Activated naive CD4-positive, alpha-beta T cell treated with anti-CD3 and anti-CD28 coated beads, Interleukin-2, amount 50 U/mL, for 16 hours (primary cell): ENCODE measurements around the gene EFNA5.

ENCODE experiments used
- DNase-seq: peaks from one replicate; pipeline ENCODE4 v3.0.0-alpha.2; 2020

Gene EFNA5

DNA sequence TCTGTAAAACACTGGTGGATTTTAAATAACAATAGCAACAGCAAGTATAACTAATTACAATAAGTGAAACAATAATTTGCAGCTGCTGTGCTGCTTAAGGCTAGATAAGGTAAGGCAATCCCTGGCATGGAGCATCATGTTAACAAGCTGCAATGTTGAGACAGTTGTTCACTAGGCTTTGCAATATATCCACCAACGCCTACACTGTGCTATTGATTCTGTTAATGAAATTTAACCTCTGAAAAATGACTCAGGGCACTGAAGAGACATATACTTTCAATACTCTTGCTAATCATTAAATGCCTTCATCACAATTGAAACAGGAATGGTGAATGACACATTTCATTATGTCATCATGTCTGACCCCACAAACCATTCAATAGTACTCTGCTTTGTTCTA is 255.0 kb downstream of the EFNA5 start:
- DNase-seq = no peak

GRCh38 chr5:107414802-107415201 is 255.9 kb downstream of the EFNA5 start:
- no peak for DNase-seq

DNA sequence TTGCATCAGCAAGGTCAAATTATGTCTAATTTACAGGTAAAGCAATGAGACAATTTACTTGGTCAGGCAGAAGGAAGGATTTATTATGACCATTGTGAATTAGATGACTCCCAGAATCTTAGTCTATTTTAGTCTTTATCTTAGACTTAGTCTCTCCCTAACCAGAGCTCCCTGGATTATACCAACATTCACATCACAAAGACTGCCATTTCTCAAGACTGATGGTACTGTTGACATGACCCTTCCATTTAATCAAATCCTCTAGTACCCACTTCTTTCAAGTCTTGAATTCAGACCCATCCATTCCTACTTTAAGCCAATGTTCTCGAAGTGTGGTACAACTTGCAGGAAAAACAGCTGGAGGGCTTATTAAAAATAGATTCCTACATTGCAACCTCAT is 257.0 kb downstream of the EFNA5 start:
- no peak for DNase-seq

DNA sequence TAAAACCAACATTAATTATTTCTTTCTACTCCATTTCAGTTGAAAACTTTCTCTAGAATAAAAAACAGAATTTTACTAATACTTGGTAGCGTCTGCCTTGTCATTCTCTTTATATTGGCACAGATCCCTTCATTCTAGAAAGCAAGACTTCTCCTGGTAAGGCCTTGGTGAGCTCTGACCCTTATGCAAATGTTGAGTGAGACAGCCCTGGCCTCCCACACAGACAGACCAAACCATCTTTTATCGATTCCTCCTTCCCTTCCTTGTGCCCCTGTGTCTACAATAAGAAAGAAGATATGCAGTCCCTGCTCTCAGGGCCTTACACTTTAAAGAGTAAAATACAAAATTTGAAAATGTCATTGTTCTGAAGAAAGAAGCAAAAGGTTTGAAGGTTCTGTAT is 262.2 kb downstream of the EFNA5 start:
- DNase-seq = no peak

DNA sequence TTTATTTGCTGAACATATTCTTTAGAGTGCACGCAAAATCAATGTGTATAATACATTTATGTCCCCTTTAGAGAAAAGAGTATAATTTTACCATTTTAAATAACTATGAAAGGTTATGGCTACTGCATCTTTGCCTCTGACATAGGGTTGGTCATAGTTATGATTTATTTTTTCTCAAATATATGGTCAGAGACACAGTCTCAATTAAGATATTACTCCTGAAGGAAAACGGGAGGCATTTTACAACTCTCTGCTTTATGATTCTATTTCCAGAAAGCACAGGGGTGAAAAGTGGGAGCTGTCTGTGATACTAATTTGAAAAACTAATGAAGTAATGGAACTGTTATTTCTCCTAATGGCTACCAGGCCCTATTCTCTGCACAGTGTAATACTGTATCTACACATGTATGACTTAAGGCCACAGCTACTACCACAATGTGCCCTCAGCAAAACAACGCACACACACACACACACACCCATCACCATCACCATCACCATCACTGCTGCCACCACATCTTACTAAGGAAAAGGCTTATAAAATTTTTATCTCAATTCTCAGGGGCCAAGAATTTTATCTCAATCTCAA is 262.9 kb downstream of the EFNA5 start:
- DNase-seq = no peak

DNA sequence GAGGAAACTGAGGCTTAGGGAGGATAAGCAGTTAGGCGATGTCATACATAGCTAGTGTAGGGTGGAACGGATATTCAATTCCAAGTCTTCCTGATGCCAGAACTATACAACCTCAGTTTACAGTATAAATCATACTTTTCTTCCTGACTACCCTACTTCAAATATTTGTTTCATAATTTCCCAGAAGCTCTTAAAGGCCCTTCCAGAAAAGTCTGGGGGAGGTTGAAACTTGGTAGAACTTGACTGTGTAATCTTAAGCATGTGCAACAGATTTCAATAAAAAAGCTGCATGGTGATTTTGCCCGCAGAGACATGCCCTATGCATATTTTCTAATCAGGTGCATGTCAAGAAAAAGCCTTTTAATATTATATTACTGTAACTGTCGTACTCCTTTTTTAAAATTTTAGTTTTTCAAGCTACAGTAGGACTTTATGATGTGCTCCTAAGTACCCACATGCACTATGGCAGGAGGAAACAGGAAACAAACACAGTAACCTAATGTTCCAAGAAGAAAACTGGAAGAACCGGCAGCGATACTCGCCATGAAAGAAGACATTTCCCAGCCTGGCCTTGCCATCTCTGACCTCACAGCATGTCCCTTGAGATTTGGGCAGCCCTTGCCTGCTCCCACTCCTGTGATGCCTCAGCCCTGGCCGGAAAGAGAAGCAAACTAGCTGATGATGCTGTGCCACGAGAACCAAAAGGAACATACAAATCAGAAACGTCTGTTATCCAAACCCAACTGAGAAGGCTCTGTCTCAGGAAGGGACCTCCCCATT is 266.0 kb downstream of the EFNA5 start:
- DNase-seq = no peak

GRCh38 chr5:107403228-107403953 is 267.3 kb downstream of the EFNA5 start:
- no peak for DNase-seq

DNA sequence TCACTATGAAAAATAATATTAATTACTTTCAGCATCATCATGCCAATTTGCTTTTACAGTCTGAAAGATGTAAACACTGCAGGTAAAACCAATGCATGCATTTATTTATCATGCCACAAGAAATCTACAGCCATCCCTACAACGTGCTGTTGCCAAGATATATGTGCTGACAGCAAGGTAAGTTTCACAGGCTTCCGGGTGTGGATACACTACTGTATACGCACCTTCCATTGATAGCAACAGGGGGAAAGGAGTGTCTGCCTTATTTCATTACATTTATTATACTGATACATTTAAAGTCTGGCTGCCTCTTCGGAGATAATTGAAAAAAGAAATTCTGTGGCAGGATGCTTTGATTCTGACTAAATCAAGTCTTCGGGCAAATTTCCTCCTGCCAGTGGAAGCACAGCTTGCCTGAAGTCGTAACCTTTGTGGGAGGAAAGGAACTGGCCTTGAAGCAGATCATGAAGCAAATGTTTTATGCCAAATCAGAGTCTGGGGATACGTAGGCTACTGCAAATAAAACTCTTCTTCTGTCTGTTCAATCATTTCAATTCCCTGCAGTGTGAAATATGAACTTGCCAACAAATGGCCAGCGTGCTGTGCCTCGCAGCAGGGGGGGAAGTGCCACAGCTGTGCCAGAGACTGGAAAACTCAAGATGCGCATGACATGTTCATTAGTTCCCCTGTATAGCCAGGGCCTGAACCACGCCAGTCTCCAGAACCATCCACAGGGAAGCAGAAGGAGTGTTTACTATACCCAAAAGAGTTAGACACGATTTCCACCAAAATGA is 268.1 kb downstream of the EFNA5 start:
- no peak for DNase-seq

DNA sequence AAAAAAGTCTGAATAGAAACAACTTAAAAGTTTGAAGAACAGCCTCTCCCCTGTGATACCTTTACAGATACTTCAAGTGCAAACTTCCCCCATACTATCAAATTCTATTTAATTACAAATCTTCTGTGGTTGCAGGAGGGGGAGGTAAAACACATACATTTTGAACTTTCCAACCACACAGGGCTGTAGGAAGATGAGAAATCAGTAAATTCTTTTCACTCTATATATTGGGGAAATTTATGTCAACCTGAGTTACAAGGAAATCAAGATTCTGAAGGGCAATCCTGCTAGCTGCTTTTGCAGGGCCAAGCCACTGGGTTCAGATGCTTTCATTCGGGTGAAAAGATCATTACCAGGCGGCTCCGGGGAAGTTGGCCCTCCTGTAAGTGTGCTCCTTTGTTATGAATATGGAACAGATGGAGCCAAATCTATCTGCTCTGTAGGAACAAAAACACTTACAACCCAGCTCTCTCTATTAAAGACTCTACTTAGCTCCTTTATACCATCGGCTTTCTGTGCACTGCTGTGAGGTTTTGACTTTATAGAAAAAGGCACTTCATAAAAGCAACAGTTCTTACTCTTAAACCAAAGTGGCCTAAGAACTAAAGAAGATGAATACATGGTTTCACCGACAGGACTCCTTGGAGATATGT is 269.1 kb downstream of the EFNA5 start:
- DNase-seq = no peak

DNA sequence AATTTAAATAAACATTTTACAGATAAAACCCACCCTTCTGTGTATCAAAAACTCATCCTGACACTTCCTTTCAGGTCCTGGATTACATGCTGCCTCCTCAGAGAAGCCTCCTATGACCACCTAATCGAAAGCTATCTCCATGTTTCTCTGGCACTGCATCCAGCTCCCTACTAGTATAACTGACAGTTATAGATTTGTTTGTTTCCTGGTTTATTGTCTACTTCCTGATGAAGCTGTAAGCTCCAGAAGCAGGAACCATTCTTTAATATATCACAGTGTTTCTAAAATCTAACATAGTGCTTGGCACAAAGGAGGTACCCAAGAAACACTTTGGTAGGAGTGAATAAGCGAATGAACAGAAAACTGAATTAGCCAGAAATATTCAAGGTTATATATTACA is 270.4 kb downstream of the EFNA5 start:
- DNase-seq = no peak

DNA sequence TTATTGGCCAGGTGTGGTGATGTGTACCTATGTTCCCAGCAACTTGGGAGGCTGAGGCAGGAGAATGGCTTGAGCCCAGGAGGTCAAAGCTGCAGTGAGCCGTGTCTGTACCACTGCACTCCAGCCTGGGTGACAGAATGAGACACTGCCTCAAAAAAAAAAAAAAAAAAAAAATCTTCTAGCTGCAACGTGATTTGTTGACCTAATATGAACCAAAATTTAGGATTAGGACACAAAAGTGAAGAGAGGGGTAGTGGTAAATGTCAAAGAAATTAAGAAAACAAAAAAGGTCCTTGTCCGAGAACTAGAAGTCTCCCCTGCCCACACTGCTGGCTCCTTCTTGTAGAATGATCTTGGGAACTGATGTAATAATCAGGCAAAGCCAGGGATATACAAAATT is 272.0 kb downstream of the EFNA5 start:
- no peak for DNase-seq

- no peak for DNase-seq
Observed at GRCh38 chr5:107396351-107396690, 274.4 kb downstream of the EFNA5 start.

DNA sequence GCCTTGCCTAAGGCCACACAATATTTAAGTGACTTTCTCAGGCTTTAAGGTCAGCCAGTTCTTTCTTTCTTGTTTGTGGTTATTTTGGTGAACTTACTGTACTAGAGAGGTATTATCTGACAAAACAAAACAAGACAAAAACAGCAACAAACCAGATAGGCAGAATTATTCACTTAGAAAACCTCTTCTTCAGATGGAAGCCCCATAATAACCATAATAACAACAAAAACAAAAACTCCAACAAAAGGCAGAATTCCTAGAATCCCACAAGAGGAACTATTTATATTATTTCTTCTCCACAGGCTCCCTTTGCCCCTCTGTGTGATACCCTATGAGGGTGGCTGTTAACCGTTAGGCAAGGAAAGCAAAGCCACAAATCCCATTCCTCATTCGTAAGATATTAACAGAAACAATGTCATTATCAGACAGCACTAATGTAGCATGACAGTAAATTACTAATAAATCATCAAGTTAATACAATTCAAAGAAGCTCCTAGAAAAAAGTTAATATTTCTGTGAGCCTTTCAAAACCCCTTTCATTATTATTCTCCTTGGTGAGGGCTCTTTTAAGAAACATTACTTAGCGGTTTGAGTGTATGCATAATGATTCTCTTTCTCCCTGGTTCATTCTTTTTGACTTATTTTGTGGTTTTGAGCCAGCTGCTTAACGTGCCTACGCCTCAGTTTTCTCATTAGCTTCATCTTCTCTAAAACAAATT is 274.9 kb downstream of the EFNA5 start:
- no peak for DNase-seq

- no peak for DNase-seq
Observed at GRCh38 chr5:107393851-107394250, 276.9 kb downstream of the EFNA5 start.

DNA sequence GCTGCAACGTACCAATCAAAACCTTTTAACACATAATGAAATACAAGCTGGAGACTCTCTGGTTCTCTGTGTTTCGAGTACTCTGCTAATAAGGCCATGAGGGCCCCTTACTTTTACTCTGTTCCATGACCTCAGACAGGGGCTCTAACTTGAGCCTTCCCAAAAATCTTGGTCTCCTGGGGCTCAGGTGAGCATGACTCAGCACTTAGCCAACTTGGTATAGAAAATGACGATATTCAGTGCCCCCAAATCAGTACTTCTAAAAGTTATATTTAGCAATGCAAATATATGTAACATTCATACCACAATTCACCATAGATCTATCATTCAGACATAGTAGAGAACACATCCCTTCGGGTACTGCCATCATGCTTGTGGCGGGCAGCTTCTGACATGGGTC is 278.9 kb downstream of the EFNA5 start:
- DNase-seq = no peak

GRCh38 chr5:107389775-107390148 is 281.0 kb downstream of the EFNA5 start:
- no peak for DNase-seq

DNA sequence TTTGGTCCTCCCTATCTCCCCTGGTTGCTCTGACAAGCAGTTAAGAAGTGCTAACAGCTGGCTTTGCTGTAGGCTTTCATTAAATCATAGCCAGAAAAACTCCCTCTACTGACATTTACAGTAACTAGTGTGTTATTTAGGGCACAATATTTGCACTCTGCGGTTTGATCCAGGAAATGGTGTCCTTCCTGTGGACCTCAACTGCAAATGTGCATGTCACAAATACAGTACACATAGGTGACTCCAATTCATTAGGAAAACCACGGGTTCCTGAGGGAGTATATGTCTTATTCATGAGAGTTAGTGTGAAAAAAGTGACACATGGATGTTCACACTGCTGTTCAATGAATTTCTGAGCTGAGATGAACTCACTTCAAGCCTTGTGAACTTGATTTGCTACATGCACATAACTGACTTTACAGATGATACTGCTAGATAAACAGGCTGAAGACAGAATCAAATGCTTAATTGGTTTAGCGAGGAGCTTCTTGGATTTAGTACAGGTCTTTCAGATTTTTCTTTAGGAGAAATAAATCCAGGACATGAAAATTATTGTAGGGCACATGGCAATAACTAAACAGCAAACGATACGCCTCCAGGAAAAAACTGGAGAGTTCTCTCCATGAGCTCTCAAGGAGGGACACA is 281.5 kb downstream of the EFNA5 start:
- no peak for DNase-seq

- no peak for DNase-seq
Observed at GRCh38 chr5:107388141-107388861, 282.4 kb downstream of the EFNA5 start.

DNA sequence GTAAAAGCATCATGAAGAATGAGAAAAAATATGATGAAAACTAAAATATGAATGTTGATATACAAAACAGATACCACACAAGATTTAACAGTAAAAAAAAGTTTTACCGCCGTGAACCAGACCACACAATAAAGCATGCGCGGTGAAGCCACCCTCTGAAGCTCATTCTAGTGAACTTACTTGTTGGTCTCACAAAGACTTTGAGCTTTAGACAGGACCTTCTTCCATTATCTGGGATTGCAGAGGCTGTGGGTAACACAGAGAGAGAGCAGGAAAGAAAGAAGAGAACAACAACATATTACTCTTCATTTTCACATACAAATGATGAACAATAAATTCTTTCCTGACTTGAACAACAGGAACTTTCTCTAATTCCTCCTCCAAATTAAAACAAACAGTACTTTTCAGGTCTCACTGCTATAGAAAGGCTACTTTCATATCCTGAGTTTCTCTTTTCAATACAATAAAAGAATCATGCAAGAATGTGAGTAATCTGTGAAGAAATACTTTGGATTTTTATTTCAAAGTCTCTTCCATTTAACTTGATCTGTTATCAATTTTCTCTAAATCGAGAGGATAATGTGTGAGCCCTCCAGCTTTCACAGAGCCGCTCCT is 283.1 kb downstream of the EFNA5 start:
- DNase-seq = no peak

DNA sequence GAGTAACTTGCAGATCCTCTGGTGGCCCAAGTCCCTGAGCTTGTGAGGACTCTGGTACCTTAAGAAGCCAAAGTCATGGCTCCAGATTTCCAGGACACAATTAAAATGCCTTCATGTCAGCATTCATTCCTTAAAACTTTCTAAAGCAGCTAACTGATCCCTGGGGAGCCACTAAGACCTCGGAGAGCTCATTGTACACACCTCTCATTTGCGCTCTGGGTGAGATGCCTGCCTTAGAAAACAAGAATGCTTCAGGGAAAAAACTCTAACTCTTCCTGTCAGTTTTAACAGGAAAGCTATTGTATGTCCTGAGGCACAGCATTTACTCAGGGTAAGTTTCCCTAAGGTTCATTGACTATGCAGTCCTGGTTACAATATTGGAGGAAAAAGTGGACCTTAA is 285.0 kb downstream of the EFNA5 start:
- no peak for DNase-seq

DNA sequence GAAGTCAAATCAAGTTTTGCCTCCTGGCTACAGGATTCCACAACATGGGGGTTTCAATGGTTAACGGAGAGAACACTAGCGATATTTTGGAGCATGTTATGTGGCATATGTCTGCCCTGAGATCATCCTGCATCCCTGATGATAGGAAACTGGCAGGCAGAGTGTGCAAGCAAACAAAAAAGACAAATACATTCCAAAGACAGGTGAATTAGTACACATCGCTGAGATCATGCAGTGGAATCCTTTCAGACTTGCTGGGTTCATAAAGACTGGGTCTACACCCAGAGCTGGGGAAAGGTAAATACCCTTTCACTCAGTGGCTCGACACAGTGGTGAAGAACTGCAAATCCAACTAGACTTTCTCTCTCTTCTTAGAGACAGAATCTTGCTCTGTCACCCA is 286.5 kb downstream of the EFNA5 start:
- DNase-seq = no peak
